H1 (cell line): ENCODE results near the gene CFAP97D1. TPM values are rescaled to one million over a fixed set of nuclear protein-coding genes. Genes with fewer than 3 reads are reported as not detected.

ENCODE experiments used
- CTCF ChIA-PET: fragments of 300-600 bp; sonication (Branson Sonifier 250); formaldehyde crosslinking; loops from one replicate; lab custom pipeline; 2021; ENCODE audit not compliant: partially characterized antibody; lab: Charles Lee
- POLR2A ChIA-PET: fragments of 300-600 bp; sonication (Branson Sonifier 250); formaldehyde crosslinking; loops from one replicate; lab custom pipeline; 2021; ENCODE audit warnings: inconsistent platforms; ENCODE audit not compliant: partially characterized antibody; lab: Charles Lee
- DNase-seq, 2 experiments: peaks; one replicate each; pipeline versions ENCODE4 v3.0.0 to v3.0.0-alpha.2; 2010 to 2022; ENCODE audit warnings: low spot score in 2 of 2, low read depth in 1 of 2, mixed read lengths in 1 of 2
- FAIRE-seq: peaks from 2 replicates; lab custom pipeline; 2011; peaks lifted over from hg19 to GRCh38; lab: Jason Lieb, UNC
- H2AFZ ChIP-seq: 2 replicates; pipeline ENCODE4 v1.8.1; 2012; ENCODE audit warnings: low read length, inconsistent platforms
- H2AK5ac ChIP-seq: 2 replicates; pipeline ENCODE4 v1.6.1; 2013; ENCODE audit warnings: low read depth, low read length
- H2BK120ac ChIP-seq: replicated peaks from 2 replicates; pipeline ENCODE3; 2013; ENCODE audit warnings: low read depth, low read length, inconsistent platforms
- H2BK12ac ChIP-seq: 2 replicates; pipeline ENCODE4 v1.6.1; 2013; ENCODE audit warnings: low read depth, low read length
- H2BK15ac ChIP-seq: 2 replicates; pipeline ENCODE4 v1.6.1; 2013; ENCODE audit warnings: low read length
- H2BK20ac ChIP-seq: 2 replicates; pipeline ENCODE4 v1.6.1; 2013; ENCODE audit warnings: low read length
- H2BK5ac ChIP-seq: 2 replicates; pipeline ENCODE4 v1.6.1; 2013; ENCODE audit warnings: low read depth, low read length
- H3K14ac ChIP-seq: 2 replicates; pipeline ENCODE4 v1.6.1; 2013; ENCODE audit warnings: inconsistent platforms; ENCODE audit not compliant: insufficient read length
- H3K18ac ChIP-seq: 2 replicates; pipeline ENCODE4 v1.6.1; 2013; ENCODE audit warnings: low read length; ENCODE audit errors: extremely low read depth
- H3K23ac ChIP-seq: 2 replicates; pipeline ENCODE4 v1.6.1; 2013; ENCODE audit warnings: inconsistent platforms; ENCODE audit not compliant: insufficient read length
- H3K23me2 ChIP-seq: 2 replicates; pipeline ENCODE4 v1.6.1; 2013; ENCODE audit warnings: low read depth, low read length
- H3K27ac ChIP-seq: 2 replicates; pipeline ENCODE4 v1.6.1; 2011; ENCODE audit warnings: low read depth, low read length, inconsistent platforms
- H3K27me3 ChIP-seq, 4 experiments: replicated peaks in 1 of 4; 1 replicate in 1 of 4; 2 replicates in 3 of 4; pipeline versions ENCODE4 v1.6.1 to v1.8.1; 2011 to 2013; ENCODE audit warnings: low read length in 3 of 4, mild to moderate bottlenecking in 3 of 4, inconsistent platforms in 2 of 4, mixed read lengths in 2 of 4, moderate library complexity in 1 of 4; ENCODE audit not compliant: control insufficient read depth in 3 of 4, insufficient read depth in 3 of 4; ENCODE audit errors: extremely low read depth in 1 of 4
- H3K36me3 ChIP-seq, 4 experiments: 2 replicates each; pipeline versions ENCODE4 v1.6.1 to v1.8.1; 2011 to 2013; ENCODE audit warnings: mild to moderate bottlenecking in 4 of 4, low read length in 3 of 4, moderate library complexity in 2 of 4, control low read depth in 1 of 4, inconsistent platforms in 1 of 4; ENCODE audit not compliant: insufficient read depth in 4 of 4, control insufficient read depth in 2 of 4
- H3K4ac ChIP-seq: replicated peaks from 2 replicates; pipeline ENCODE3; 2013; ENCODE audit warnings: low read length, low read depth, mixed read lengths, inconsistent platforms; ENCODE audit not compliant: insufficient read length
- H3K4me1 ChIP-seq, 4 experiments: replicated peaks in 1 of 4; 1 replicate in 1 of 4; 2 replicates in 3 of 4; pipeline versions ENCODE4 v1.6.1 to v1.8.1; 2011 to 2013; ENCODE audit warnings: low read length in 3 of 4, inconsistent platforms in 2 of 4, mixed read lengths in 1 of 4; ENCODE audit not compliant: insufficient read depth in 4 of 4, control insufficient read depth in 3 of 4
- H3K4me2 ChIP-seq, 2 experiments: 2 replicates each; pipeline versions ENCODE4 v1.6.1 to v1.8.1; 2011 to 2013; ENCODE audit warnings: low read depth in 2 of 2, low read length in 2 of 2, control low read depth in 1 of 2, inconsistent platforms in 1 of 2, mild to moderate bottlenecking in 1 of 2; ENCODE audit not compliant: insufficient read depth in 1 of 2
- H3K4me3 ChIP-seq, 4 experiments: fragments of 200-600, 300-600 bp in 1 of 4; sonication (generic), shearing (Covaris generic), sonication (Bioruptor Twin) in 1 of 4; 2 replicates each; pipeline versions ENCODE4 v1.5.1 to v1.8.1; 2011 to 2016; ENCODE audit warnings: low read length in 4 of 4, low read depth in 3 of 4, control low read depth in 2 of 4, inconsistent platforms in 2 of 4, mild to moderate bottlenecking in 2 of 4, mixed read lengths in 1 of 4, moderate library complexity in 1 of 4; ENCODE audit not compliant: insufficient read depth in 2 of 4; ENCODE audit errors: extremely low read depth in 1 of 4
- H3K56ac ChIP-seq: replicated peaks from 2 replicates; pipeline ENCODE3; 2013; ENCODE audit warnings: low read depth, mild to moderate bottlenecking, mixed read lengths, low read length, inconsistent platforms; ENCODE audit not compliant: insufficient read length
- H3K79me1 ChIP-seq: 2 replicates; pipeline ENCODE4 v1.6.1; 2013; ENCODE audit warnings: low read depth, low read length, control low read depth
- H3K79me2 ChIP-seq, 2 experiments: 2 replicates each; pipeline versions ENCODE4 v1.6.1 to v1.8.1; 2012 to 2013; ENCODE audit warnings: low read length in 2 of 2, mild to moderate bottlenecking in 2 of 2, inconsistent platforms in 1 of 2; ENCODE audit not compliant: insufficient read depth in 2 of 2, control insufficient read depth in 1 of 2
- H3K9ac ChIP-seq, 4 experiments: replicated peaks in 1 of 4; 1 replicate in 1 of 4; 2 replicates in 3 of 4; pipeline versions ENCODE4 v1.6.1 to v1.8.1; 2011 to 2013; ENCODE audit warnings: low read depth in 3 of 4, low read length in 3 of 4, control low read depth in 2 of 4, mild to moderate bottlenecking in 2 of 4, moderate library complexity in 2 of 4, inconsistent platforms in 1 of 4; ENCODE audit errors: extremely low read depth in 1 of 4
- H3K9me3 ChIP-seq, 2 experiments: 2 replicates each; pipeline versions ENCODE4 v1.6.1 to v1.8.1; 2012 to 2013; ENCODE audit warnings: mild to moderate bottlenecking in 2 of 2, moderate library complexity in 2 of 2, control low read depth in 1 of 2, inconsistent platforms in 1 of 2, low read depth in 1 of 2, low read length in 1 of 2, mixed read lengths in 1 of 2; ENCODE audit not compliant: insufficient read depth in 2 of 2
- H4K20me1 ChIP-seq, 2 experiments: replicated peaks in 1 of 2; 2 replicates each; pipeline versions ENCODE3 to v1.8.1; 2011 to 2013; ENCODE audit warnings: inconsistent platforms in 2 of 2, low read length in 2 of 2, mild to moderate bottlenecking in 1 of 2; ENCODE audit not compliant: insufficient read depth in 2 of 2, control insufficient read depth in 1 of 2
- H4K5ac ChIP-seq: 2 replicates; pipeline ENCODE4 v1.6.1; 2013; ENCODE audit warnings: low read length, low read depth, mixed read lengths, inconsistent platforms; ENCODE audit not compliant: insufficient read length
- H4K8ac ChIP-seq: 2 replicates; pipeline ENCODE4 v1.8.0; 2013; ENCODE audit warnings: mild to moderate bottlenecking, moderate library complexity, low read length, inconsistent platforms; ENCODE audit not compliant: insufficient read depth; ENCODE audit errors: extremely low read depth
- H4K91ac ChIP-seq: replicated peaks from 2 replicates; pipeline ENCODE3; 2013; ENCODE audit warnings: low read length, mixed read lengths, inconsistent platforms; ENCODE audit not compliant: insufficient read length
- CBX5 ChIP-seq: fragments of 300-800, 300-1000 bp; sonication (generic); IDR thresholded peaks from 2 replicates; pipeline ENCODE4 v1.7.1; 2016; ENCODE audit warnings: antibody characterized with exemption, low read length, low read depth
- CEBPB ChIP-seq: IDR thresholded peaks from 2 replicates; pipeline ENCODE4 v1.6.1; 2012; ENCODE audit warnings: low read depth, low read length
- CHD2 ChIP-seq: IDR thresholded peaks from 2 replicates; pipeline ENCODE4 v1.6.1; 2012; ENCODE audit warnings: low read length, improper control_type of control experiment
- CREB1 ChIP-seq: IDR thresholded peaks from 2 replicates; pipeline ENCODE4 v1.6.1; 2012; ENCODE audit warnings: inconsistent platforms
- JUND ChIP-seq: IDR thresholded peaks from 2 replicates; pipeline ENCODE4 v1.6.1; 2011; ENCODE audit warnings: mild to moderate bottlenecking, improper control_type of control experiment, low read length
- SP2 ChIP-seq: IDR thresholded peaks from 2 replicates; pipeline ENCODE4 v1.6.1; 2012; ENCODE audit warnings: mild to moderate bottlenecking, low read length, inconsistent platforms
- SUZ12 ChIP-seq: fragments of 200-600 bp; sonication (generic); IDR thresholded peaks from 2 replicates; pipeline ENCODE4 v1.6.1; 2012; ENCODE audit warnings: mild to moderate bottlenecking, inconsistent platforms, low read length, moderate library complexity, mixed read lengths
- TCF12 ChIP-seq: IDR thresholded peaks from 2 replicates; pipeline ENCODE4 v1.6.1; 2011; ENCODE audit warnings: low read depth, mild to moderate bottlenecking, low read length
- YY1 ChIP-seq: IDR thresholded peaks from 2 replicates; pipeline ENCODE4 v1.6.1; 2011; ENCODE audit warnings: low read depth, mild to moderate bottlenecking, low read length
- WGBS, 2 experiments: shearing (Covaris generic) in 1 of 2; methylation state at CpG; one replicate each; pipeline versions ENCODE4 v1.1.6 to v1.1.7; 2013 to 2015; ENCODE audit warnings: low lambda C conversion rate in 2 of 2, mixed read lengths in 2 of 2, inconsistent platforms in 1 of 2, low coverage in 1 of 2, missing lambda C conversion rate in 1 of 2; ENCODE audit not compliant: insufficient replicate concordance in 2 of 2, insufficient coverage in 1 of 2, insufficient read length in 1 of 2; ENCODE audit errors: extremely low coverage in 1 of 2, missing lambda C conversion rate in 1 of 2; 5-methylcytosine and 5-hydroxymethylcytosine counted together
- polyA plus RNA-seq, 7 experiments: library from polyadenylated mRNA; depleted of rRNA in 3 of 7; stranded (reverse) in 5 of 7; unstranded in 2 of 7; fragments of >200 nt in 5 of 7; fragments of 200-250 nt in 2 of 7; gene quantifications; 1 replicate in 5 of 7; 2 replicates in 1 of 7; 4 replicates in 1 of 7; pipeline versions ENCODE4 v1.2.1 to v1.2.3, GENCODE V29; 2011 to 2013; ENCODE audit warnings: missing spikeins in 2 of 7, mixed read lengths in 2 of 7
- total RNA-seq: library from RNA; stranded (reverse); fragmentation: NEBNext Ultra II Directional; extraction: Animal tissue kit (Norgen Biotek cat#: 25700); gene quantifications from 2 replicates; pipeline ENCODE4 v1.2.1, GENCODE V29; 2021
- TF ChIP-seq, protein P1 (sequence below), 3 experiments: IDR thresholded peaks; 1 replicate in 2 of 3; 2 replicates in 1 of 3; pipeline versions ENCODE4 v1.5.1 to v1.6.1; 2011; ENCODE audit warnings: low read length in 3 of 3, mild to moderate bottlenecking in 3 of 3, inconsistent platforms in 2 of 3, low read depth in 1 of 3, moderate library complexity in 1 of 3; ENCODE audit not compliant: insufficient read depth in 1 of 3; ENCODE audit errors: control extremely low read depth in 1 of 3

The CFAP97D1 gene
- total and polyA plus RNA-seq, 2 of the 8 experiments (the other 6 are each of a cell fraction or from before 2014, with no cell fraction given): 0.02 to 0.07 TPM

DNA sequence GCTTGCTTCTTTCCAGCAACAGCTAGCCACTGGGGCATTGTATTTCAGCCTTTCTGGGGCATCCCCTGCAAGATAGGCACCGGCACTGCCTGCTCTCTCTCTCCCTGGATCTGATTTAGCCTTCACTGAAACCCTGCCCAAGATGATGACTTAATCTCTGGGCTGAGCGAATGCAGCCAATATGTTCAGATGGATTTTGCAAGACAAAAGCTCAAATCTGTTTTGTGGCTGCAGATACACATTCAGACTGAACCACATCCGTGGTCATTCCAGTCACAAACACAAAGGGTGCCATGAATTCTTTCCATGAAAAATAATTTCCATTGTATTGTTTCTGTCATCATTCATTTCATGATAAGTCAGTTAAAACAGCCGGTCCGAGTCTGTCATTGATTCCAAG lies 45.9 kb upstream of the CFAP97D1 start:
- no peaks in the 10 kb centered on the region for H4K20me1 ChIP-seq
- no peak overlapping the region for H3K18ac ChIP-seq
- no peak for TF ChIP-seq SP2
- TF ChIP-seq, protein P1, sequence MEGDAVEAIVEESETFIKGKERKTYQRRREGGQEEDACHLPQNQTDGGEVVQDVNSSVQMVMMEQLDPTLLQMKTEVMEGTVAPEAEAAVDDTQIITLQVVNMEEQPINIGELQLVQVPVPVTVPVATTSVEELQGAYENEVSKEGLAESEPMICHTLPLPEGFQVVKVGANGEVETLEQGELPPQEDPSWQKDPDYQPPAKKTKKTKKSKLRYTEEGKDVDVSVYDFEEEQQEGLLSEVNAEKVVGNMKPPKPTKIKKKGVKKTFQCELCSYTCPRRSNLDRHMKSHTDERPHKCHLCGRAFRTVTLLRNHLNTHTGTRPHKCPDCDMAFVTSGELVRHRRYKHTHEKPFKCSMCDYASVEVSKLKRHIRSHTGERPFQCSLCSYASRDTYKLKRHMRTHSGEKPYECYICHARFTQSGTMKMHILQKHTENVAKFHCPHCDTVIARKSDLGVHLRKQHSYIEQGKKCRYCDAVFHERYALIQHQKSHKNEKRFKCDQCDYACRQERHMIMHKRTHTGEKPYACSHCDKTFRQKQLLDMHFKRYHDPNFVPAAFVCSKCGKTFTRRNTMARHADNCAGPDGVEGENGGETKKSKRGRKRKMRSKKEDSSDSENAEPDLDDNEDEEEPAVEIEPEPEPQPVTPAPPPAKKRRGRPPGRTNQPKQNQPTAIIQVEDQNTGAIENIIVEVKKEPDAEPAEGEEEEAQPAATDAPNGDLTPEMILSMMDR (IDR thresholded peaks at IDR 0.05; ENCODE audit: control extremely low read depth in 1 of 3, insufficient read depth in 1 of 3, low read depth in 1 of 3, low read length in 3 of 3): no peak
- no peak for TF ChIP-seq CEBPB
- TF ChIP-seq YY1: no peak
- no peak for TF ChIP-seq CHD2
- no peak for TF ChIP-seq CREB1
- no peak for TF ChIP-seq SUZ12
- TF ChIP-seq TCF12: no peak
- no peak for TF ChIP-seq JUND
- TF ChIP-seq CBX5: no peak
- no peak overlapping the region for H2BK5ac ChIP-seq
- no peak overlapping the region for H4K91ac ChIP-seq
- H3K27ac ChIP-seq: no peak overlapping the region
- H3K23ac ChIP-seq: no peak overlapping the region
- H2BK20ac ChIP-seq: no peak overlapping the region
- H3K27me3 ChIP-seq: no peaks in the 10 kb centered on the region
- H3K9ac ChIP-seq: no peak overlapping the region
- H2BK120ac ChIP-seq: no peak overlapping the region
- DNase-seq (no peak), FAIRE-seq (no peak)
- no peaks in the 10 kb centered on the region for H3K79me2 ChIP-seq
- no peak overlapping the region for H3K4me3 ChIP-seq
- H2AFZ ChIP-seq: no peak overlapping the region
- WGBS, 2 experiments: 94% methylated on average over 5 of the region's 5 CpGs; no CpG with 5 or more reads in 1 of the 2 experiments
- no peaks in the 10 kb centered on the region for H3K36me3 ChIP-seq
- H3K14ac ChIP-seq: no peak overlapping the region
- ChIA-PET POLR2A (interaction anchor here (1.0 to 1.2 kb wide), 2 partner anchors 10 kb away, joined by 3 to 4 read pairs; no protein-coding TSS in a partner anchor), CTCF (interaction anchor here (1.2 to 1.6 kb wide), 5 partner anchors 21 to 40 kb away, joined by 3 to 5 read pairs (median 4); partner anchors contain the start of gene SOST)
- H2BK15ac ChIP-seq: no peak overlapping the region
- no peak overlapping the region for H3K56ac ChIP-seq
- H3K23me2 ChIP-seq: no peaks in the 10 kb centered on the region
- H3K4me1 ChIP-seq: peaks cover 0 to 8% (median 2%) of the 10 kb centered on the region in 4 experiments; a peak in 3 of 7 replicates
- peaks cover 14 to 22% of the 10 kb centered on the region in 2 experiments; a peak in 3 of 4 replicates for H3K9me3 ChIP-seq
- no peak overlapping the region for H3K4ac ChIP-seq
- H3K79me1 ChIP-seq: no peaks in the 10 kb centered on the region; the same call in 1 of the 2 replicates
- no peak overlapping the region for H4K8ac ChIP-seq
- H3K4me2 ChIP-seq: no peak overlapping the region
- no peak overlapping the region for H4K5ac ChIP-seq
- H2BK12ac ChIP-seq: 0 out of 2 replicates have a peak overlapping the region, but pooled peaks have one; percentile 13
- H2AK5ac ChIP-seq: no peak overlapping the region
